Measurements from ENCODE around the gene ZNF839. TPM values are rescaled to one million over a fixed set of nuclear protein-coding genes. Genes with fewer than 3 reads are reported as not detected.

Gene ZNF839
- polyA plus RNA-seq, 3 donors = 0.47 to 17.0 (median 1.7) TPM

DNA sequence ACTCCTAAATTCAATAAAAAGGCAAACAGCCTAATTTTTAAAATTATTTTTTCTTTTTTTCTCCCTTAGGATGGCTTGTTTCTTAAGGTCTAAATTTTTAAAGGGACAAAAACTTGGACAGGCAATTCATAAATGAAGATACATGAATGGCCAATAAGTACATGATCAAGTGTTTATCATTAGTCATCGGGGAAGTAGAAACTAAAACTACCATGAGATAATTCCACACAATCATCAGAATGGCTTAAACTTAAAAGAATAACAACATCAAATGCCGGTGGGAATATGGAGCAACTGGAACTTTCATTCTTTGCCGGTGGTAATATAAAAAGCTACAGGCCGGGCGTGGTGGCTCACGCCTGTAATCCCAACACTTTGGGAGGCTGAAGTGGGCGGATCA lies 43.7 kb upstream of the ZNF839 start:
- Histone ChIP-seq H3K4me2 (replicated peaks; ENCODE audit: extremely low read depth, low read length, poor library complexity, severe bottlenecking) (no peak overlapping the region), H3K36me3 (replicated peaks in 1 of 2; ENCODE audit: control insufficient read depth in 1 of 2, insufficient read depth in 2 of 2, low read length in 2 of 2) (no peaks in the 10 kb centered on the region), H3K9ac (ENCODE audit: insufficient read depth, low read length, poor library complexity, severe bottlenecking) (no peak overlapping the region), H3K4me1 (ENCODE audit: control insufficient read depth in 1 of 2, insufficient read depth in 2 of 2, low read length in 2 of 2) (no peaks in the 10 kb centered on the region), H3K4me3 (replicated peaks in 1 of 3; ENCODE audit: low read depth in 2 of 3, low read length in 3 of 3) (no peak overlapping the region), H3K9me3 (replicated peaks in 1 of 2; ENCODE audit: control insufficient read depth in 1 of 2, insufficient read depth in 1 of 2, low read length in 2 of 2) (no peaks in the 10 kb centered on the region), H2AFZ (ENCODE audit: insufficient read depth, low read depth, low read length, poor library complexity, severe bottlenecking) (no peak overlapping the region), H3K79me2 (ENCODE audit: insufficient read depth, low read length) (no peaks in the 10 kb centered on the region), H3K27me3 (ENCODE audit: control insufficient read depth in 2 of 2, insufficient read depth in 2 of 2, low read length in 2 of 2) (no peaks in the 10 kb centered on the region), H3K27ac (ENCODE audit: low read depth in 1 of 2, low read length in 2 of 2) (no peak overlapping the region), H4K20me1 (ENCODE audit: insufficient read depth, low read length) (no peaks in the 10 kb centered on the region)
- WGBS (ENCODE audit: insufficient coverage) = no CpG with 5 or more reads among the region's 7 CpGs
- Mint-ChIP-seq H3K4me3 (no peak overlapping the region), H3K9me3 (peaks cover 0 to 2% (median 0%) of the 10 kb centered on the region in 7 donors), H3K27ac (no peak overlapping the region), H3K36me3 (no peaks in the 10 kb centered on the region), H3K27me3 (ENCODE audit: low read depth in 3 of 3) (peaks cover 0 to 6% (median 0%) of the 10 kb centered on the region in 3 donors), H3K4me1 (no peaks in the 10 kb centered on the region)
- TF ChIP-seq, protein P1, sequence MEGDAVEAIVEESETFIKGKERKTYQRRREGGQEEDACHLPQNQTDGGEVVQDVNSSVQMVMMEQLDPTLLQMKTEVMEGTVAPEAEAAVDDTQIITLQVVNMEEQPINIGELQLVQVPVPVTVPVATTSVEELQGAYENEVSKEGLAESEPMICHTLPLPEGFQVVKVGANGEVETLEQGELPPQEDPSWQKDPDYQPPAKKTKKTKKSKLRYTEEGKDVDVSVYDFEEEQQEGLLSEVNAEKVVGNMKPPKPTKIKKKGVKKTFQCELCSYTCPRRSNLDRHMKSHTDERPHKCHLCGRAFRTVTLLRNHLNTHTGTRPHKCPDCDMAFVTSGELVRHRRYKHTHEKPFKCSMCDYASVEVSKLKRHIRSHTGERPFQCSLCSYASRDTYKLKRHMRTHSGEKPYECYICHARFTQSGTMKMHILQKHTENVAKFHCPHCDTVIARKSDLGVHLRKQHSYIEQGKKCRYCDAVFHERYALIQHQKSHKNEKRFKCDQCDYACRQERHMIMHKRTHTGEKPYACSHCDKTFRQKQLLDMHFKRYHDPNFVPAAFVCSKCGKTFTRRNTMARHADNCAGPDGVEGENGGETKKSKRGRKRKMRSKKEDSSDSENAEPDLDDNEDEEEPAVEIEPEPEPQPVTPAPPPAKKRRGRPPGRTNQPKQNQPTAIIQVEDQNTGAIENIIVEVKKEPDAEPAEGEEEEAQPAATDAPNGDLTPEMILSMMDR (IDR thresholded peaks at IDR 0.05) = no peak
- intact Hi-C loops (cut with micrococcal nuclease) = no loop called here
- DNase-seq = no peak

DNA sequence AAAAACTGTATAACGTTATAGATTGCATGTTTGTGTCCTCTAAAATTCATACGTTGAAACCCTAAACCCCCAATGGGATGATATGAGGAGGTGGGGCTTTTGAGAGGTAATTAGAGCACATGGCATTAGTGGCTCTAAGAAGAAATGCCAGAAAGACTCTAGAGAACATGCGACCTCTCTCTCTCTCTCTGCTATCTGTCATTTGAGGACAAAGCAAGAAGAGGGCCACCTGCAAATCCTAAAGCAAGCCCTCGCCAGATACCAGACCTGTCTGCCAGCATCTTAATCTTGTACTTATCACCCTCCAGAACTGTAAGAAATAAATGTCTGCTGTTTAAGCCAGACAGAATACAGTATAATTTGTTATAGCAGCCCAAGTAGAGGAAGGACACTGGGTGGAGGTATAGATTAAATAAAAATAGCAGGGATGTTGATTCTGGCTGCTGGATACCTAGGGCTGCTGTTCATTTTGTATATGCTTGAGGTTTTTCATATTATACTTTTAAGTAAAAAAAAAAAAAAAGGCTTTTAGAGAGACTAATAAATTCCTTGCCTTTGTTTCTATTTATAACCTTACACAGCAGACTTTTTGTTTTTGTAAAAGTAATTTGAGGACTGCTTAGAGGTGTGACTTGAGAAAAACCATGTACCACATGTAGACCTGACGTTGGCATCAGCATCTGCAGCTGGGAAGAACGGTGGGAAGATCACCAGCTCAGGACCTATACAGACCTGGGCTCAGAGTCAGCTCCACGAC lies 41.5 kb upstream of the ZNF839 start:
- Mint-ChIP-seq H3K27me3 (ENCODE audit: low read depth in 3 of 3) (peaks cover 0 to 3% (median 0%) of the 10 kb centered on the region in 3 donors), H3K4me3 (no peak overlapping the region), H3K36me3 (no peaks in the 10 kb centered on the region), H3K4me1 (no peaks in the 10 kb centered on the region), H3K9me3 (peaks cover 0 to 2% (median 0%) of the 10 kb centered on the region in 7 donors), H3K27ac (no peak overlapping the region)
- Histone ChIP-seq H3K4me1 (ENCODE audit: control insufficient read depth in 1 of 2, insufficient read depth in 2 of 2, low read length in 2 of 2) (no peaks in the 10 kb centered on the region), H4K20me1 (ENCODE audit: insufficient read depth, low read length) (no peaks in the 10 kb centered on the region), H3K27me3 (ENCODE audit: control insufficient read depth in 2 of 2, insufficient read depth in 2 of 2, low read length in 2 of 2) (no peaks in the 10 kb centered on the region), H2AFZ (ENCODE audit: insufficient read depth, low read depth, low read length, poor library complexity, severe bottlenecking) (no peak overlapping the region), H3K9ac (ENCODE audit: insufficient read depth, low read length, poor library complexity, severe bottlenecking) (no peak overlapping the region), H3K36me3 (replicated peaks in 1 of 2; ENCODE audit: control insufficient read depth in 1 of 2, insufficient read depth in 2 of 2, low read length in 2 of 2) (no peaks in the 10 kb centered on the region), H3K4me2 (replicated peaks; ENCODE audit: extremely low read depth, low read length, poor library complexity, severe bottlenecking) (no peak overlapping the region), H3K4me3 (replicated peaks in 1 of 3; ENCODE audit: low read depth in 2 of 3, low read length in 3 of 3) (no peak overlapping the region), H3K27ac (ENCODE audit: low read depth in 1 of 2, low read length in 2 of 2) (no peak overlapping the region), H3K79me2 (ENCODE audit: insufficient read depth, low read length) (no peaks in the 10 kb centered on the region), H3K9me3 (replicated peaks in 1 of 2; ENCODE audit: control insufficient read depth in 1 of 2, insufficient read depth in 1 of 2, low read length in 2 of 2) (no peaks in the 10 kb centered on the region)
- no peak for DNase-seq
- intact Hi-C loops (cut with micrococcal nuclease) = no loop called here
- TF ChIP-seq, protein P1 (IDR thresholded peaks at IDR 0.05) = no peak
- 93% methylated on average over 3 of the region's 7 CpGs for WGBS (ENCODE audit: insufficient coverage)

Measured in CD14-positive monocyte (primary cell).